Measurements from ENCODE around the gene POLR2L. TPM values are rescaled to one million over a fixed set of nuclear protein-coding genes. Genes with fewer than 3 reads are reported as not detected.

Gene POLR2L
- polyA plus RNA-seq, 1 of the 3 experiments (the other 2 are of a cell fraction), result 540 TPM

GRCh38 chr11:868802-869201 is 26.5 kb upstream of the POLR2L start:
- Histone ChIP-seq H2AFZ (ENCODE audit: low read depth) (no peak overlapping the region), H3K79me2 (ENCODE audit: insufficient read depth) (no peaks in the 10 kb centered on the region), H3F3A (replicated peaks; ENCODE audit: insufficient read depth) (peaks cover 3% of the 10 kb centered on the region)

More at GRCh38 chr11:868802-869201, 26.5 kb upstream of the POLR2L start:
- Histone ChIP-seq H3K4me3 (ENCODE audit: low read depth in 2 of 2, low read length in 1 of 2) (no peak overlapping the region), H3K9me2 (no peaks in the 10 kb centered on the region), H3K4me1 (ENCODE audit: control insufficient read depth in 1 of 2, insufficient read depth in 2 of 2, low read depth in 1 of 2, low read length in 1 of 2) (peaks cover 0 to 2% of the 10 kb centered on the region in 2 experiments; a peak in 1 of 4 replicates), H3K4me2 (no peak overlapping the region), H3K27me3 (ENCODE audit: insufficient read depth) (no peaks in the 10 kb centered on the region), H3K9me3 (no peaks in the 10 kb centered on the region), H4K20me1 (ENCODE audit: insufficient read depth) (peaks cover 10% of the 10 kb centered on the region; the same call in 1 of the 2 replicates), H3K36me3 (replicated peaks in 1 of 2; ENCODE audit: control insufficient read depth in 1 of 2, insufficient read depth in 2 of 2, low read length in 1 of 2) (peaks cover 0 to 20% of the 10 kb centered on the region in 2 experiments), H3K27ac (ENCODE audit: low read depth in 2 of 2, low read length in 1 of 2) (no peak overlapping the region), H3K9ac (no peak overlapping the region)
- TF ChIP-seq RXRA (IDR thresholded peaks at IDR 0.05; ENCODE audit: borderline replicate concordance, low read depth) (no peak), ELF1 (IDR thresholded peaks at IDR 0.05) (no peak), USF1 (IDR thresholded peaks at IDR 0.05; ENCODE audit: borderline replicate concordance, low read depth) (no peak), TCF12 (IDR thresholded peaks at IDR 0.05) (no peak), RFX5 (IDR thresholded peaks at IDR 0.05; ENCODE audit: low read length) (no peak), YY1 (IDR thresholded peaks at IDR 0.05; ENCODE audit: low read depth) (no peak), GABPA (IDR thresholded peaks at IDR 0.05; ENCODE audit: low read depth) (no peak), ZBTB33 (IDR thresholded peaks at IDR 0.05; ENCODE audit: borderline replicate concordance, low read depth) (no peak), NFIC (IDR thresholded peaks at IDR 0.05; ENCODE audit: borderline replicate concordance) (no peak), NRF1 (IDR thresholded peaks at IDR 0.05; ENCODE audit: low read depth, low read length) (no peak), TEAD4 (IDR thresholded peaks at IDR 0.05; ENCODE audit: borderline replicate concordance, insufficient read depth) (no peak), FOXM1 (IDR thresholded peaks at IDR 0.05; ENCODE audit: low read depth) (no peak), SMC3 (IDR thresholded peaks at IDR 0.05; ENCODE audit: low read depth, low read length) (no peak), SIN3A (IDR thresholded peaks at IDR 0.05; ENCODE audit: borderline replicate concordance, low read depth, low read length) (no peak), POLR2AphosphoS5 (IDR thresholded peaks at IDR 0.05; ENCODE audit: low read depth, low read length) (no peak; the same call in 1 of the 2 replicates)
- TF ChIP-seq, protein P1, sequence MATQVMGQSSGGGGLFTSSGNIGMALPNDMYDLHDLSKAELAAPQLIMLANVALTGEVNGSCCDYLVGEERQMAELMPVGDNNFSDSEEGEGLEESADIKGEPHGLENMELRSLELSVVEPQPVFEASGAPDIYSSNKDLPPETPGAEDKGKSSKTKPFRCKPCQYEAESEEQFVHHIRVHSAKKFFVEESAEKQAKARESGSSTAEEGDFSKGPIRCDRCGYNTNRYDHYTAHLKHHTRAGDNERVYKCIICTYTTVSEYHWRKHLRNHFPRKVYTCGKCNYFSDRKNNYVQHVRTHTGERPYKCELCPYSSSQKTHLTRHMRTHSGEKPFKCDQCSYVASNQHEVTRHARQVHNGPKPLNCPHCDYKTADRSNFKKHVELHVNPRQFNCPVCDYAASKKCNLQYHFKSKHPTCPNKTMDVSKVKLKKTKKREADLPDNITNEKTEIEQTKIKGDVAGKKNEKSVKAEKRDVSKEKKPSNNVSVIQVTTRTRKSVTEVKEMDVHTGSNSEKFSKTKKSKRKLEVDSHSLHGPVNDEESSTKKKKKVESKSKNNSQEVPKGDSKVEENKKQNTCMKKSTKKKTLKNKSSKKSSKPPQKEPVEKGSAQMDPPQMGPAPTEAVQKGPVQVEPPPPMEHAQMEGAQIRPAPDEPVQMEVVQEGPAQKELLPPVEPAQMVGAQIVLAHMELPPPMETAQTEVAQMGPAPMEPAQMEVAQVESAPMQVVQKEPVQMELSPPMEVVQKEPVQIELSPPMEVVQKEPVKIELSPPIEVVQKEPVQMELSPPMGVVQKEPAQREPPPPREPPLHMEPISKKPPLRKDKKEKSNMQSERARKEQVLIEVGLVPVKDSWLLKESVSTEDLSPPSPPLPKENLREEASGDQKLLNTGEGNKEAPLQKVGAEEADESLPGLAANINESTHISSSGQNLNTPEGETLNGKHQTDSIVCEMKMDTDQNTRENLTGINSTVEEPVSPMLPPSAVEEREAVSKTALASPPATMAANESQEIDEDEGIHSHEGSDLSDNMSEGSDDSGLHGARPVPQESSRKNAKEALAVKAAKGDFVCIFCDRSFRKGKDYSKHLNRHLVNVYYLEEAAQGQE (IDR thresholded peaks at IDR 0.05; ENCODE audit: low read depth, low read length), result no peak
- DNase-seq, result no peak
- ChIA-PET CTCF (no interaction called here), POLR2A (no interaction called here)
- WGBS (ENCODE audit: low lambda C conversion rate), result 97% methylated on average over 6 of the region's 12 CpGs

Data from SK-N-SH (cell line).